NCI-H128 (cell line): ENCODE data around the gene ZCCHC24.

ENCODE experiments used
- DNase-seq: peaks from one replicate; lab custom pipeline; 2025; ENCODE audit not compliant: unreplicated experiment; lab: John Stamatoyannopoulos, UW

ZCCHC24 gene

GRCh38 chr10:79445161-79445976 is at the start of gene ZCCHC24:
Gene ZCCHC24, minus strand, starts transcription at chr10:79445624. Its CDS starts 184 bp downstream, at chr10:79445440.
- DNase-seq: peak; percentile 69

GRCh38 chr10:79493806-79494205 is 48.4 kb upstream of the ZCCHC24 start:
- DNase-seq: no peak

- DNase-seq: no peak
Observed at GRCh38 chr10:79492839-79493238, 47.4 kb upstream of the ZCCHC24 start.

- DNase-seq: no peak
Observed at GRCh38 chr10:79492256-79492655, 46.8 kb upstream of the ZCCHC24 start.

GRCh38 chr10:79491143-79491835 is 45.9 kb upstream of the ZCCHC24 start:
- no peak for DNase-seq

- DNase-seq: no peak
Observed at GRCh38 chr10:79490400-79491142, 45.1 kb upstream of the ZCCHC24 start.

- DNase-seq: no peak
Observed at GRCh38 chr10:79488870-79489269, 43.4 kb upstream of the ZCCHC24 start.

GRCh38 chr10:79488336-79488735 is 42.9 kb upstream of the ZCCHC24 start:
- DNase-seq: no peak

GRCh38 chr10:79487296-79488194 is 42.1 kb upstream of the ZCCHC24 start:
- no peak for DNase-seq

- DNase-seq: no peak
Observed at GRCh38 chr10:79484476-79484875, 39.1 kb upstream of the ZCCHC24 start.

- DNase-seq: no peak
Observed at GRCh38 chr10:79483948-79484347, 38.5 kb upstream of the ZCCHC24 start.

GRCh38 chr10:79483299-79483698 is 37.9 kb upstream of the ZCCHC24 start:
- DNase-seq: no peak

GRCh38 chr10:79482741-79483140 is 37.3 kb upstream of the ZCCHC24 start:
- no peak for DNase-seq

- DNase-seq: no peak
Observed at GRCh38 chr10:79482304-79482703, 36.9 kb upstream of the ZCCHC24 start.

- DNase-seq: no peak
Observed at GRCh38 chr10:79479283-79479909, 34.0 kb upstream of the ZCCHC24 start.

- no peak for DNase-seq
Observed at GRCh38 chr10:79477456-79477855, 32.0 kb upstream of the ZCCHC24 start.

- DNase-seq: no peak
Observed at GRCh38 chr10:79476645-79477044, 31.2 kb upstream of the ZCCHC24 start.

- DNase-seq: no peak
Observed at GRCh38 chr10:79475877-79476276, 30.5 kb upstream of the ZCCHC24 start.

- no peak for DNase-seq
Observed at GRCh38 chr10:79475119-79475653, 29.8 kb upstream of the ZCCHC24 start.
